Endothelial cell (in vitro differentiated cells): ENCODE measurements around the gene RIMS4. TPM values are rescaled to one million over a fixed set of nuclear protein-coding genes. Genes with fewer than 3 reads are reported as not detected.

Experiments
- DNase-seq: peaks from one replicate; pipeline ENCODE4 v3.0.0; 2021; ENCODE audit warnings: low spot score
- H3K27ac Mint-ChIP-seq: one replicate; pipeline ENCODE4 v1.8.0; 2021; ENCODE audit warnings: mixed read lengths, inconsistent platforms; ENCODE audit not compliant: unreplicated experiment
- H3K27me3 Mint-ChIP-seq: one replicate; pipeline ENCODE4 v1.8.0; 2021; ENCODE audit warnings: mild to moderate bottlenecking, moderate library complexity, mixed read lengths, inconsistent platforms; ENCODE audit not compliant: unreplicated experiment
- H3K36me3 Mint-ChIP-seq: one replicate; pipeline ENCODE4 v1.8.0; 2021; ENCODE audit warnings: mild to moderate bottlenecking, low read depth, mixed read lengths, inconsistent platforms; ENCODE audit not compliant: unreplicated experiment
- H3K4me1 Mint-ChIP-seq: one replicate; pipeline ENCODE4 v1.8.0; 2021; ENCODE audit warnings: mild to moderate bottlenecking, mixed read lengths, inconsistent platforms; ENCODE audit not compliant: unreplicated experiment
- H3K4me3 Mint-ChIP-seq: one replicate; pipeline ENCODE4 v1.8.0; 2021; ENCODE audit warnings: mild to moderate bottlenecking, mixed read lengths, inconsistent platforms; ENCODE audit not compliant: unreplicated experiment
- H3K9me3 Mint-ChIP-seq: one replicate; pipeline ENCODE4 v1.8.0; 2021; ENCODE audit warnings: mixed read lengths, inconsistent platforms; ENCODE audit not compliant: unreplicated experiment
- total RNA-seq: library from RNA; stranded (reverse); fragmentation: NEBNext Ultra II Directional; extraction: Animal tissue kit (Norgen Biotek cat#: 25700); gene quantifications from one replicate; pipeline ENCODE4 v1.2.1, GENCODE V29; 2021; ENCODE audit not compliant: unreplicated experiment
- TF ChIP-seq, protein P1 (sequence below): fragments of 200-600 bp; sonication (generic); IDR thresholded peaks from one replicate; pipeline ENCODE4 v1.5.0; 2021; ENCODE audit warnings: antibody characterized with exemption; ENCODE audit not compliant: unreplicated experiment

RIMS4 gene
- total RNA-seq, 1 donor from 2014 or later: 0.10 TPM

DNA sequence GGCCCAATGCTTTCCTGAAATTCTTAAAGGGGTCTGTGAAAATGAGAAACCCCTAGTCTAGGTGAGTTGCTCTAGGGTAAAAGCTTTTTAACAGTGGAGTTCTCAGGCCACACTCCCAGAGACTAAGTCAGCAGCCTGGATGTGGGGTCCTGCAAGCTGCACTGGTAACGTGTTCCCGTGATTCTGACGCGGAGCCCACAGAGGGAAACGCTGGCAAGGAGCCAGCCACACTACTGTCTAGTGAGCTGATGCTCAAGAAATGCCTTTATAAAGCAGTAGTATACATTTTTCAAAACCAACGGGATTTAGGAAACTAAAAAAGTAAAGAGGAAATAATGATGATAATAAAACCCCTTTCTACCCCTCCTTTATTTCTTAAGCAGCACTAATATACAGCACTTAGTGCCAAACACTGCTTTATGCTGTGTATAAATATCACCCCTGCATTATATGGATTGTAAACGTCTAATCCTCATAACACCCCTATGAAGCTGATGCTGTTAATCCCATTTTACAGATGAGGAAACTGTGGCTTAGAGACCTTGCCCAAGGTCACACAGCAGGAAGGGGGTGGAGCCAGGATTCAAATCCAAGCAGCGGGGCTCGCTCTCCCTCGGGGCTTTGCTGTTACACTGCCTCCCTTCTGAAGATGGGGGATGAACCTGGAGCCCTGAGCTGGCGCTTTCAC is 39.7 kb downstream of the RIMS4 start:
- Mint-ChIP-seq H3K9me3 (no peaks in the 10 kb centered on the region), H3K27ac (no peak overlapping the region), H3K4me3 (no peak overlapping the region), H3K27me3 (peaks cover 6% of the 10 kb centered on the region), H3K36me3 (no peaks in the 10 kb centered on the region), H3K4me1 (peaks cover 2% of the 10 kb centered on the region)
- no peak for DNase-seq
- TF ChIP-seq, protein P1, sequence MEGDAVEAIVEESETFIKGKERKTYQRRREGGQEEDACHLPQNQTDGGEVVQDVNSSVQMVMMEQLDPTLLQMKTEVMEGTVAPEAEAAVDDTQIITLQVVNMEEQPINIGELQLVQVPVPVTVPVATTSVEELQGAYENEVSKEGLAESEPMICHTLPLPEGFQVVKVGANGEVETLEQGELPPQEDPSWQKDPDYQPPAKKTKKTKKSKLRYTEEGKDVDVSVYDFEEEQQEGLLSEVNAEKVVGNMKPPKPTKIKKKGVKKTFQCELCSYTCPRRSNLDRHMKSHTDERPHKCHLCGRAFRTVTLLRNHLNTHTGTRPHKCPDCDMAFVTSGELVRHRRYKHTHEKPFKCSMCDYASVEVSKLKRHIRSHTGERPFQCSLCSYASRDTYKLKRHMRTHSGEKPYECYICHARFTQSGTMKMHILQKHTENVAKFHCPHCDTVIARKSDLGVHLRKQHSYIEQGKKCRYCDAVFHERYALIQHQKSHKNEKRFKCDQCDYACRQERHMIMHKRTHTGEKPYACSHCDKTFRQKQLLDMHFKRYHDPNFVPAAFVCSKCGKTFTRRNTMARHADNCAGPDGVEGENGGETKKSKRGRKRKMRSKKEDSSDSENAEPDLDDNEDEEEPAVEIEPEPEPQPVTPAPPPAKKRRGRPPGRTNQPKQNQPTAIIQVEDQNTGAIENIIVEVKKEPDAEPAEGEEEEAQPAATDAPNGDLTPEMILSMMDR: no peak

DNA sequence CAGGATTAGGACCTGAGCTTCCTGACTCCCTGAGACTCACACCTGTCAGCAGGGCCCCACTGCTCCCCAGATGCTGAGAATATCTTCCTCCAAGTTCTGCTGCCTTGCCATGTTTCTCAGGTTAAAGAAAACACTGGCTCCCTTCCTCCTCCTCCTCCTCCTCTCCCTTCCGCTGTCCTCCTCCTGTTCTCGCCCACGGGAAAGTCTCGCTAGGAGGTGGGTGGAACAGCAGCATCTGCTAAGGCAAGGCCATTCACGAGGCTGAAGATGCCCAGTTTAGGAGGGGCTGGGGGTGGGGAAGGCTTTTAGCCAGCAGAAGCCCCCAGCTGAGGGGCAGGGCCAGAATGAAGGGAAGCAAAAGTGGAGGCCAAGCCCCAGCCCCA is 40.9 kb downstream of the RIMS4 start:
- H3K27ac Mint-ChIP-seq: no peak overlapping the region
- DNase-seq: no peak
- TF ChIP-seq, protein P1: no peak
- H3K4me1 Mint-ChIP-seq: peaks cover 3% of the 10 kb centered on the region
- H3K36me3 Mint-ChIP-seq: no peaks in the 10 kb centered on the region
- H3K4me3 Mint-ChIP-seq: no peak overlapping the region
- peaks cover 6% of the 10 kb centered on the region for H3K27me3 Mint-ChIP-seq
- H3K9me3 Mint-ChIP-seq: no peaks in the 10 kb centered on the region

DNA sequence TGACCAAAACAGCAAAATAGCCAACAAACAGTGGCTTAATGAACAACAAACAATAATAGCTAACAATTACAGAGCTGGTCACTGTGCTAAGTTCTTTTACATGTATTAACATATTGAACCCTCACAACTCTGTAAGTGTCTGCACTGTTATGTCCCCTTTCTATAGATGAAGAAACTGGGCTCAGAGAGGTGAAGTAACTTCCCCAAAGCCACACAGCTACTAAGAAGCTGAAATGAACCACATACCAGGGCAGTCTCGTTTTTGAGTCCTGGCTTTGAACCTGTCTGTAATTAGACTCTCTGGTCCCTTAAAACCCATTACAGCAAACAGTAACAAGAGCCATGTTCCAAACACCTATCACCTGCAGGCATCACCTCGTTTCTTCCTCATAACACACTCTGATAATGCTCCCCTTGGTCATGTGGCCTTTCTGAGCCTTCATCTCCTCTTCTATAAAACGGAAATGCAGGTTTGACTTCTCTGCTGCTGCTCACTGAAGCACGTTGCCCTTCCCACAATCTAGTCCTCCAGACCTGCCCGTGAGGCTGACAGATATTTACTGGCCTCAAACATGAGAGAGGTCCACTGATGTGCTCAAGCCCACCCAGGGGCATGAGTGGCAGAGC is 41.4 kb downstream of the RIMS4 start:
- Mint-ChIP-seq H3K27ac (no peak overlapping the region), H3K36me3 (no peaks in the 10 kb centered on the region), H3K9me3 (no peaks in the 10 kb centered on the region), H3K4me1 (peaks cover 3% of the 10 kb centered on the region), H3K4me3 (no peak overlapping the region), H3K27me3 (peaks cover 6% of the 10 kb centered on the region)
- TF ChIP-seq, protein P1: no peak
- DNase-seq: no peak

DNA sequence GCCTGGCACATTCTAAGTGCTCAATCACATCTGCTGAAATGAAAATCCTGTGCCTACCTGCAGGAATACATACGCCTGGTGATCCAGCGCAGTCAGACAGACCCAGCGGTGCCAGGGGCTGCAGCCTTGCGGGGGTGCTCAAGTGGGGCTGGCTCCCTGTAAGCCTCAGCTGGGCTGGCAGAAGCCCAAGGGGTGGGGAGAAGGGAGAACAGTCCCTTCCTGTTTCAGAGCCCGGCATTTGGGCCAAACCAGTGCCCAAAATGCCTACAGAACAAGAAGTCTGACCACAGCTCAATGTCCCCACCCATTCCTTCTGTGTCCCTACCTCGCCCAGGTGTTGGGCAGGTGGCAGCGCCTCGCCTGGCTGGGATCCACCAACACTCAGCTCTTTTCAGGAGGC is 42.1 kb downstream of the RIMS4 start:
- Mint-ChIP-seq H3K27me3 (peaks cover 6% of the 10 kb centered on the region), H3K4me1 (peaks cover 3% of the 10 kb centered on the region), H3K27ac (no peak overlapping the region), H3K9me3 (no peaks in the 10 kb centered on the region), H3K4me3 (no peak overlapping the region), H3K36me3 (no peaks in the 10 kb centered on the region)
- TF ChIP-seq, protein P1: no peak
- DNase-seq: no peak

DNA sequence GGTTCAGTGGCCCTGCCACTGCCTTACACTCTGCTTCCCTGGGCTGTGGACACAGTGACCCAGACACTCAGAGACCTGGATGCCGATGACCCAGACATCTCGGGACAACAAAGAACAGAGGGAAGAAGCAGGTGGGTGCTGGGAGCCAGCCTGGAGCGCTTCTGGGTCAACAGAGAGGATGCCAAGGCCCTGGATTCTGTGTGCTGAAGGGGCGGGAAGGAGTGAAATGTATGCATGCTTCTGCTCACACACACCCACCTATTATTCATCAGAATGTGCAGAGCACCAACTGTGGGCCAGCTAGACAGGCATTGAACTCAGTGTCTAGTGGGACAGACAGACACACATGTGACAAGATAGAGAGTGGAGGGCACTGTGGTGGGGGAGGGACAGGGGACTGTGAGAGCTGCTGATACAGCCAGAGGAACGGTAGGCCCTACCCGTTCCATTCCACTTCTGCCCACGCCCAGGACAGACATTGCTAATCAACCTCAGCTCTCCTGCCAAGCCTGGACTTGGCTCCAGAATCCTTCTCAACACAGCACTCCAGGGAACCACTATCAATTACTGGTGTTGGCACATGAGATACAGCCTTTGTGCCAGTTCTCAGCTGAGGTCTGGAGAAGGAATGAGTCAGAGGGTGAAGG is 44.5 kb downstream of the RIMS4 start:
- no peak overlapping the region for H3K4me3 Mint-ChIP-seq
- no peak overlapping the region for H3K27ac Mint-ChIP-seq
- H3K36me3 Mint-ChIP-seq: no peaks in the 10 kb centered on the region
- no peak for DNase-seq
- no peaks in the 10 kb centered on the region for H3K9me3 Mint-ChIP-seq
- peaks cover 3% of the 10 kb centered on the region for H3K4me1 Mint-ChIP-seq
- peaks cover 6% of the 10 kb centered on the region for H3K27me3 Mint-ChIP-seq
- TF ChIP-seq, protein P1: no peak
